ENCODE results near the gene CDH20.

- TF ChIP-seq CTCF (IDR thresholded peaks at IDR 0.05) = no peak
- no peak for TF ChIP-seq ZFX (IDR thresholded peaks at IDR 0.05; ENCODE audit: borderline replicate concordance)
Observed at GRCh38 chr18:61570070-61570469, 236.8 kb downstream of the CDH20 start.
